Right cardiac atrium (tissue), 5 donors: Measurements from ENCODE around the gene GNAI2. TPM values are rescaled to one million over a fixed set of nuclear protein-coding genes. Genes with fewer than 3 reads are reported as not detected.
"Not testable (repeated sequence)": the region's sequence is repeated elsewhere in the genome, so short reads cannot be mapped to it uniquely, and the experiment has no call there.

Experiments used
- ATAC-seq, 2 donors: fragments of 200-7000 bp; cut with Tn5 transposase; one replicate each; pipeline versions ENCODE4 v1.8.0 to v1.9.1; 2020; ENCODE audit warnings: moderate library complexity in 2 of 2, mild to moderate bottlenecking in 1 of 2
- DNase-seq, 3 donors: peaks; one replicate each; pipeline ENCODE4 v3.0.0-alpha.2; 2020
- H3K27ac ChIP-seq: one replicate; pipeline ENCODE4 v1.5.1; 2013; ENCODE audit warnings: mild to moderate bottlenecking, low read length, control low read depth, moderate library complexity
- H3K27me3 ChIP-seq: one replicate; pipeline ENCODE4 v1.6.1; 2013; ENCODE audit not compliant: control insufficient read depth, insufficient read depth
- H3K4me1 ChIP-seq: one replicate; pipeline ENCODE4 v1.6.1; 2013; ENCODE audit warnings: low read length; ENCODE audit not compliant: control insufficient read depth, insufficient read depth
- H3K4me3 ChIP-seq: one replicate; pipeline ENCODE4 v1.5.1; 2013; ENCODE audit warnings: low read length, control low read depth
- H3K9me3 ChIP-seq: one replicate; pipeline ENCODE4 v1.6.1; 2013; ENCODE audit warnings: low read length; ENCODE audit not compliant: control insufficient read depth
- WGBS: extraction: QIAGEN DNeasy Blood & Tissue Kit; methylation state at CpG from one replicate; pipeline ENCODE4 v1.1.7; 2013; 5-methylcytosine and 5-hydroxymethylcytosine counted together
- intact Hi-C, 4 donors: fragments of 100-400 bp; cut with DNase I; formaldehyde crosslinking; loops; one replicate each; pipeline versions ENCODE4 v1.11.0 to v1.14.0; 2022 to 2023
- polyA plus RNA-seq: library from polyadenylated mRNA; stranded (reverse); fragments of 200-250 nt; gene quantifications from one replicate; pipeline ENCODE4 v1.2.3, GENCODE V29; 2013
- total RNA-seq, 4 donors: library from RNA; stranded (reverse); fragmentation: NEBNext Ultra II Directional; extraction: Animal tissue kit (Norgen Biotek cat#: 25700); gene quantifications; one replicate each; pipeline ENCODE4 v1.2.1, GENCODE V29; 2021
- donor health status: healthy with polysubstance abuse.
- donor health status: DM: no; HTN: yes; CAD: no.
- donor health status: DM: no; HTN: no; CAD: no.
- donor health status: DM: no; HTN: yes; CAD: no; lungs with severe emphysema.
- donor health status: DM: yes; HTN: yes; CAD: no.

Gene GNAI2
- total and polyA plus RNA-seq, 5 donors, result 122 to 149 (median 148) TPM

- Histone ChIP-seq H3K27ac (no peak overlapping the region), H3K4me3 (peak overlapping the region; percentile 49)
These were observed 9.1 kb upstream of the GNAI2 start for GRCh38 chr3:50226888-50227389.

DNA sequence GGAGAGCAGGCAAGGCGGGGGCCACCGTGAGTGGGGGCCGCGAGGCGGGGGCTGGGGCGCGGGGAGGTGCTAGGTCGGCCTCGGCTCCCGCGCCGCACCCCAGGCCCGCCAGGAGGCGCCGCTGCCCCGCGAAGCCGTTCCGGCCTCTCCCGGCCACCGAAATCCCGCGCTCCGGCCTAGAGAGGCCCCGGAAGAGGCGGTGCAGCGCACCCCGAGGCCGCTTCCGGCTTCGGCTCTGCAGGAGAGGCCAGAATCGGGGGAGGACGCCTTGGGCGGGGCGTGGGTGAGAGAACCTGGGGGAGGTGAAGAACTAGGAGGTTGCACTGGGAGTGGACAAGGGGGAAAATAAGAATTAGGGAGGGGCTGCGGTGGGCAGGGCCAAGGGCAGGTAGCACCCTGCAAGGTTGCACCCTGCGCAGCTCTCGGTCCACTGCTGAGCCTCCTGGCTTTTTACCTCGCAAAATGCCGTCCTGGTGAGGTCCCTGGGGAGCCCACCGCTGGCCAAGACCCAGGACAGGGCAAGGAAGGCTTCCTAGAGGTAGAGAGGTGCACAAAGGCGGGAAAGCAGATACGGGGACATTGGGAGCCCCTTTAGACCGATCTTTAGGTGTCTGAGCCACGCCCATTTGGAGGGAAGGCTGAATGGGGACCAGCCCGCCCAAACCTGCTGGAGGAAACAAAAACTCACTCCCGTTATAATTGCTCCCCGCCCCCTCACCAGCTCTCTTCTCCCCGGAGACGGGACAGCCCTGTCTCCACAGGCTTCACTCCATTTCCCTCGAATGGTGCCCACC lies 8.4 kb upstream of the GNAI2 start:
- H3K27ac ChIP-seq, result peak overlapping the region; percentile 54
- no peaks in the 10 kb centered on the region for H3K4me1 ChIP-seq
- peak overlapping the region; percentile 49 for H3K4me3 ChIP-seq
- DNase-seq (peak; percentile 92 to 97 (median 97)), ATAC-seq (peak; percentile 91 to 92)
- no peaks in the 10 kb centered on the region for H3K9me3 ChIP-seq
- 1% methylated on average over 51 of the region's 51 CpGs for WGBS
- intact Hi-C loops, result loop anchor here (2.0 to 5.0 kb wide), 7 partner anchors 19 to 95 kb away; partner anchors contain the start of genes GNAT1 (in 1 of the 4) and HYAL2 (in 1 of the 4)
- H3K27me3 ChIP-seq, result no peaks in the 10 kb centered on the region

More at GRCh38 chr3:50226888-50227389, 9.1 kb upstream of the GNAI2 start:
- ATAC-seq (peak; percentile 39 to 49), DNase-seq (peak in 2 of 3 donors; percentile 52 to 83)
- intact Hi-C loops, result loop anchor here (2.0 to 5.0 kb wide), 7 partner anchors 20 to 95 kb away; partner anchors contain the start of genes GNAT1 (in 1 of the 4) and HYAL2 (in 1 of the 4)
- no peaks in the 10 kb centered on the region for H3K9me3 ChIP-seq
- no peaks in the 10 kb centered on the region for H3K27me3 ChIP-seq
- under 1% methylated on average over 40 of the region's 40 CpGs for WGBS
- H3K4me1 ChIP-seq, result no peaks in the 10 kb centered on the region

DNA sequence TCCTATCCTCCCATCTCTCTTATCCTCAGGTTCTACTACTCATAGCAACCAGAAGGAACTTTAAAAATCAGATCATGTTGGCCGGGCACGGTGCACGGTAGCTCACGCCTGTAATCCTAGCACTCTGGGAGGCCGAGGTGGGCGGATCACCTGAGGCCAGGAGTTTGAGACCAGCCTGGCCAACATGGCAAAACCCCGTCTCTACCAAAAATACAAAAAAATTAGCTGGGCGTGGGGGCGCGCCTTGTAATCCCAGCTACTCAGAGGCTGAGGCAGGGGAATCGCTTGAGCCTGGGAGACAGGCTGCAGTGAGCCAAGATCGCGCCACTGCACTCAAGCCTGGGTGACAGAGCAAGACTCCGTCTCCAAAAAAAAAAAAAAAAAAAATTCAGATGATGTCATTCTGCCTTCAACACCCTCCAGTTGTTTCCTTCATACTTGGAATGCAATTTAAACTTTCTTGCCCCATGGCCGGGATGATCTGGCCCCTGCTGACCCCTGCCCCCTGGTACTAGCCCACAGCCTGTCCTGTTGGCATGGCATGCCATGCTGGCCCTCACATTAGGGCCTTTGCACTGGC lies 7.7 kb upstream of the GNAI2 start:
- Histone ChIP-seq H3K4me3 (peak overlapping the region; percentile 49), H3K27ac (peak overlapping the region; percentile 25)
- DNase-seq, H3K4me1 ChIP-seq, H3K27me3 ChIP-seq, H3K9me3 ChIP-seq, ATAC-seq: not testable (repeated sequence)
- WGBS, result 45% methylated on average over 15 of the region's 15 CpGs
- intact Hi-C loops, result loop anchor here in 3 of 4 donors (5.0 kb wide), 3 partner anchors 36 to 94 kb away; partner anchors contain the start of genes GNAT1 (in 1 of the 3) and HYAL2 (in 1 of the 3)

- Histone ChIP-seq H3K9me3 (no peaks in the 10 kb centered on the region), H3K27me3 (no peaks in the 10 kb centered on the region), H3K4me3 (no peak overlapping the region), H3K27ac (no peak overlapping the region), H3K4me1 (no peaks in the 10 kb centered on the region)
- no peak for DNase-seq
- ATAC-seq, result no peak
- intact Hi-C loops, result loop anchor here in 3 of 4 donors (5.0 kb wide), 3 partner anchors 37 to 93 kb away; partner anchors contain the start of genes GNAT1 (in 1 of the 3) and HYAL2 (in 1 of the 3)
- 91% methylated on average over 3 of the region's 3 CpGs for WGBS
These were observed 6.5 kb upstream of the GNAI2 start for GRCh38 chr3:50229490-50229889.

DNA sequence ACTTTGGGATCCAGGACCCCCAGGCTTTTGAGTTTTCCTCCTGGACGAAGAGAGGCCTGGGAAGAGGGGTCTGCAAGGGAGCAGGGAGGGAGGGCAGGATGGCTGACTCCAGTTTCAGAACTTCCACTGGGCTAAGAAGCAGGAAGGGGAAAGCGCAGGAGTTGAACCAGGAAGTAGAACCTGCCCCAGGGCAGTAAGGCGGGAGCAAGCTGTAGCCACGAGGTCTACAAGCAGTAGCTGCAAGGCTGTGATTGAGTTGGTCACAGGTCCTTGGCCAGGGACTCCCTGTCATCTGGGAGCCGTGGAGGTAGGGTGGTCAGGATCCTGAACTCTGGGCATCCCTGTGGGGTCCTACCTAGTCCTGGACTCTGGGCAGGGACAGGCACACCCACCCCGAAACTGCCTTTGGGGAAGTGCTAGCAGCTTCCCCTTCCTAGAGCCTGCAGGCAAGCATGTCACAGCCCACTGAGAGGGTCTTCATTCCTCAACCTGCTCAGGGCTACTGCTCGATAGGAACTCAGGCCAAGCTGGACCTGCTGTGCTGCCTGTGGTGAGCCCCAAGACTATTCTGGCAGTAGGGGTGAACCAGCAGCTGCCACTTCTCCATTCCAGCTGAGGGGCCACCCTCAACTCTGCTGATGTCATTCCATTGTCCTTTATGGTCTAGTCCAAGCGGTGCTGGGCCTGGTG lies 5.8 kb upstream of the GNAI2 start:
- no peaks in the 10 kb centered on the region for H3K9me3 ChIP-seq
- H3K27ac ChIP-seq, result no peak overlapping the region
- no peak overlapping the region for H3K4me3 ChIP-seq
- intact Hi-C loops, result no loop called here
- no peaks in the 10 kb centered on the region for H3K4me1 ChIP-seq
- DNase-seq, result no peak
- 78% methylated on average over 8 of the region's 8 CpGs for WGBS
- no peaks in the 10 kb centered on the region for H3K27me3 ChIP-seq
- no peak for ATAC-seq

GRCh38 chr3:50230794-50231125 lies 5.2 kb upstream of the GNAI2 start:
- Histone ChIP-seq H3K4me3 (no peak overlapping the region), H3K27ac (no peak overlapping the region), H3K4me1 (no peaks in the 10 kb centered on the region), H3K9me3 (no peaks in the 10 kb centered on the region), H3K27me3 (no peaks in the 10 kb centered on the region)
- WGBS, result 85% methylated on average over 4 of the region's 4 CpGs
- no peak for DNase-seq
- intact Hi-C loops, result no loop called here
- ATAC-seq, result no peak

- Histone ChIP-seq H3K4me1 (no peaks in the 10 kb centered on the region), H3K4me3 (no peak overlapping the region), H3K27me3 (no peaks in the 10 kb centered on the region), H3K27ac (no peak overlapping the region), H3K9me3 (no peaks in the 10 kb centered on the region)
- ATAC-seq (no peak), DNase-seq (no peak)
- intact Hi-C loops, result no loop called here
- WGBS, result 78% methylated on average over 5 of the region's 5 CpGs
These were observed 4.4 kb upstream of the GNAI2 start for GRCh38 chr3:50231581-50231980.

DNA sequence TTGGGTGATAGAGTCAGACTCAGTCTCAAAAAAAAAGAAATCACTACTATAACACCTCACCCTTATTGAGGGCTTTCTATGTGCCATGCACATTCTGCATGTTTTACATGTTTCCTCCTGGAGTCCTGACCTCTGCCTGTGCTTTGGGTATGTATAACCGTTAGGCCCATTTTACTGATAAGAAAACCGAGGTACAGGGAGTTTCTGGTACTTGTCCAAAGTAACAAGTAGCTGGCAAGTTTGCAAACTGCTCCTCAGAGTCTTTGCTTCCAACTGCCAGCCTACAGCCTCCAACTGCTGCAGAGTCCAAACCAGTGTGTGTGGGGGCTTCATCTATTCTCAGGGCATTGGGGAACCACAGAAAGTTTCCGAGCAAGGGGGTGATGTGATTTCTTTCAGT lies 3.7 kb upstream of the GNAI2 start:
- H3K4me1 ChIP-seq, result no peaks in the 10 kb centered on the region
- H3K4me3 ChIP-seq, result no peak overlapping the region
- no peak for DNase-seq
- no peaks in the 10 kb centered on the region for H3K9me3 ChIP-seq
- ATAC-seq, result no peak
- H3K27me3 ChIP-seq, result no peaks in the 10 kb centered on the region
- WGBS, result 65% methylated on average over 3 of the region's 3 CpGs
- intact Hi-C loops, result no loop called here
- no peak overlapping the region for H3K27ac ChIP-seq

DNA sequence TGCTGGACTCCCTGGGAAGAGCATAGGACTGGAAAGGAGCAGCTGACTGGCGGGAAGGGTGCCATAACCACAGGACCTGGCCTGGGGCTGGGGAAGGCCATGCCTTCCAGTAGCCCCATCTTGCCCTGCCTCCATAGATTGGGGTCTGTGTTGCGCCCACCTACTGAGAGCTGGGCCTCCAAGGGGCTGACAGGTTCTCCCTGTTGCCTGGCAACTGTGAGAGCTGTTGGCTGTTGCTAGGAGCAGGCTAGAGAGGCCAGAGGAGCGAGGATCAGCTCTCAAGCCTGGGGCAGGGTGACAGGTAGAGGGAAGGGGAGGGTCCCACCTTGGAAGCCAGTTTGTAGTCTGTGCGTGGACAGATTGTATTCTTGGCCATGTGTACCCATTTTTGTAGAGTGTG lies 2.8 kb upstream of the GNAI2 start:
- Histone ChIP-seq H3K27me3 (no peaks in the 10 kb centered on the region), H3K4me3 (no peak overlapping the region), H3K9me3 (no peaks in the 10 kb centered on the region), H3K27ac (no peak overlapping the region), H3K4me1 (no peaks in the 10 kb centered on the region)
- intact Hi-C loops, result no loop called here
- DNase-seq, result no peak
- ATAC-seq, result no peak
- WGBS, result 86% methylated on average over 4 of the region's 4 CpGs

GRCh38 chr3:50236484-50237132 lies 604 bp downstream of the GNAI2 start:
- H3K4me3 ChIP-seq, result peak overlapping the region; percentile 81
- H3K27me3 ChIP-seq, result no peaks in the 10 kb centered on the region
- H3K9me3 ChIP-seq, result no peaks in the 10 kb centered on the region
- peaks cover 9% of the 10 kb centered on the region for H3K4me1 ChIP-seq
- DNase-seq (no peak), ATAC-seq (no peak)
- intact Hi-C loops, result no loop called here
- under 1% methylated on average over 13 of the region's 13 CpGs for WGBS
- peak overlapping the region; percentile 91 for H3K27ac ChIP-seq
